ENCODE results near the gene ATP8B4.

The ATP8B4 gene

GRCh38 chr15:50017522-50017921 is 101.5 kb downstream of the ATP8B4 start:
- TF ChIP-seq POLR2A (IDR thresholded peaks at IDR 0.05; ENCODE audit: low read length): no peak
- no peak for DNase-seq

GRCh38 chr15:50016951-50017350 is 102.1 kb downstream of the ATP8B4 start:
- no peak for TF ChIP-seq POLR2A (IDR thresholded peaks at IDR 0.05; ENCODE audit: low read length)
- TF ChIP-seq GATA1 (IDR thresholded peaks at IDR 0.05; ENCODE audit: low read depth, low read length): no peak
- no peak for DNase-seq

DNA sequence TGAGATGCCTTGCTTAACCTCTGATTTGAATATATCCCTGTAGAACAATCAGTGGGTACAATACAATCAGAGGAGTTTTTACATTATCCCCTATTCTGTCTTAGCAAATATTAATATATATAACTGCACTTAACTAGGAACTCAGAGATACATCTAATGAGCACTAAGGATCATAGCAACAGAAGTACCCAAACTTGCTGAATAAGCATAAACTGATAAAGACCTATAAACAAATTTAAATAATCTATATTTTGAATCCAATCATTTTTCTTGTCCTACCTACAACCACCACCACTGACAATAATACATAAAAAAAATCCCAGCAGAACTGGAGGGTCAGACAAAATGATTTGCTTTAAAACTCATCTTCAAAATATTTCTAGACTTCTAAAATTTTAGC is 106.2 kb downstream of the ATP8B4 start:
- no peak for DNase-seq
- TF ChIP-seq GATA1 (IDR thresholded peaks at IDR 0.05; ENCODE audit: low read depth, low read length): no peak
- no peak for TF ChIP-seq POLR2A (IDR thresholded peaks at IDR 0.05; ENCODE audit: low read length)

- no peak for TF ChIP-seq GATA1 (IDR thresholded peaks at IDR 0.05; ENCODE audit: low read depth, low read length)
- no peak for TF ChIP-seq POLR2A (IDR thresholded peaks at IDR 0.05; ENCODE audit: low read length)
- DNase-seq: no peak
These were observed 109.4 kb downstream of the ATP8B4 start for GRCh38 chr15:50009634-50010033.

DNA sequence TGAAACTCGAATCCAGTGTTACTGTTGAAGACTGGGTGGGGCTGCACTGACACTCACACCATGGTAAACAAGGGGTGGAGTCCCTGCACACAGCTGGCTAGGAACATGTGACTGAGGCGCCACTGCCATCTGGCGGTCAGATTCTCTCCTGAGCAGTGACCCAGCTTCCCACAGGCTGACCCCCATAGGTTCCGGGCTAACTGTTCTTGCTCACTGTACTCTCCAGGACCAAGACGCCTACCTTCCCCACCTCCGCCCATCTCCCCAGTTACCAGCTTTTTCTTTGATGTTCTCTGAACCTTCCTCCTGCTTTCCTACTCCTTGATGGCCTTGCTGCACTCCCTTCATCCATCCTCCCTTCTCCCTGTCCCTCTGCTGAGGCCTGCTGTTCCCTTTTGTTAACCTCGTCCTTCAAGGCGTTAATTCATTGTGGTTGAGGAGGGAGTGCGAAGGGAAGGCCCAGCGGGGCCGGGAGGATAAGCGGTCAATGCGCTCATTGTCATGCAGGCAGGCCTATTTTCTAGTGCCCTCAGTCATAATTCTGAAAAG is 115.2 kb downstream of the ATP8B4 start:
- peak; percentile 88 to 93 for DNase-seq
- TF ChIP-seq GATA1 (IDR thresholded peaks at IDR 0.05; ENCODE audit: low read depth, low read length): no peak
- no peak for TF ChIP-seq POLR2A (IDR thresholded peaks at IDR 0.05; ENCODE audit: low read length)

- DNase-seq: no peak
- no peak for TF ChIP-seq GATA1 (IDR thresholded peaks at IDR 0.05; ENCODE audit: low read depth, low read length)
These were observed 127.4 kb downstream of the ATP8B4 start for GRCh38 chr15:49991587-49991986.

GRCh38 chr15:49990835-49991545 is 128.0 kb downstream of the ATP8B4 start:
- TF ChIP-seq GATA1 (IDR thresholded peaks at IDR 0.05; ENCODE audit: low read depth, low read length) (no peak), POLR2A (IDR thresholded peaks at IDR 0.05; ENCODE audit: low read length) (no peak)
- no peak for DNase-seq

DNA sequence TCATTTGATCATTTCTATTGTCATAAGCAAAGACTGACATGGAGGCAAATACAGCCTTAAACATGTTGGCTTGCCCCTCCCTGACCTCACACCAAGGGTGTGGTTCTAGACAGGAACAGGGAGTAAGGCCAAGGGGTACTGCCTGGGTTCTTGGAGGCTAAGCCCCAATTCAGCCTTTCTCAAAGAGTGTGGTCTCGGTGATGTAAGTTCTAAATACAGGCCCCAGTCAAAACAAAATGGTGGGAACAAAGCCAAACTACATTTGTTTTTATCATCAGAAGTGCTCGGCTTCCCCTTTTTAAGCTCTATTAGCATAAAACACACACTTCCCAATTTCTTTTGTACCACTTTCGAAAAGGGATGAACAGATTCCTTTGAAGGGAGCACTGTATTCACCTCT is 129.5 kb downstream of the ATP8B4 start:
- DNase-seq: no peak
- TF ChIP-seq GATA1 (IDR thresholded peaks at IDR 0.05; ENCODE audit: low read depth, low read length): no peak
- TF ChIP-seq POLR2A (IDR thresholded peaks at IDR 0.05; ENCODE audit: low read length): no peak

DNA sequence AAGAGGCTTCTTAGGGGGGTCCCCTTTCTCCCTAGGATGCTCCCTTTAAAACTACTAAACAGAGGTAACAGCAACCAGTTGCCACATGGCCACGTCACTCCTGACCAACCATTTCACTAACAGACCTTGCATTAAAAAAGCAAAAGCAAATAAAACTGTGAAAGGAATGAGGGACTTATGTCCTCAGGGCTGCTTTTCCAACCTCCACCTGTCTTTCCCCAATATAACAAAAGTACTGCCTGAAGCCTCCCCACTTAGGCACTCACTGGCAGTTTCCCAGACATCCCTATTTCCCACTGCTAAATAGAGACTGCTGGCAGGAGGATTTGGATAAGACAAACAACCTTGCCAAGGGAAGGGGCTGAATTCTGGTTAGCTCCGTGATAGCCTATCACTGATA is 130.3 kb downstream of the ATP8B4 start:
- no peak for DNase-seq
- TF ChIP-seq GATA1 (IDR thresholded peaks at IDR 0.05; ENCODE audit: low read depth, low read length) (no peak), POLR2A (IDR thresholded peaks at IDR 0.05; ENCODE audit: low read length) (no peak)

GRCh38 chr15:49987896-49988295 is 131.1 kb downstream of the ATP8B4 start:
- TF ChIP-seq POLR2A (IDR thresholded peaks at IDR 0.05; ENCODE audit: low read length) (no peak), GATA1 (IDR thresholded peaks at IDR 0.05; ENCODE audit: low read depth, low read length) (no peak)

GRCh38 chr15:49987198-49987785 is 131.7 kb downstream of the ATP8B4 start:
- no peak for DNase-seq

More at GRCh38 chr15:49987896-49988295, 131.1 kb downstream of the ATP8B4 start:
- no peak for DNase-seq

DNA sequence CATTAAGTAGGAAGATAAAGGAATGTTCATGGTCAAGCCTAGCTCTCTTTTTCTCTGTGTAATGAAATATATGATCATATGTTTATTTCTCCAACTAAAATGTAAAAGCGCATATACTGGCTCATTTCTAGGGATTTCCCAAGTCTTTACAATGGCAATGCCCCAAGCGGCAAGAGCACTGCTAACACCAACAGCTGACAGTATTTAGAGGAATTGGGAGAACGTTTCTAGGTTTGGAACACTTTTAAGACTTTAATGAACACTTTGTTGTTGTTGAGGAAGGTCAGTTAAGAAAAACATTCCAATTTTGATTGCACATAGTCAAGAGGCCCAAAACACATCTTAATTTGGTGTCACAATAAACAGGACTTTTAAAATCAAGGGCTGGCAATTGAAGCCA is 132.7 kb downstream of the ATP8B4 start:
- DNase-seq: no peak
- TF ChIP-seq GATA1 (IDR thresholded peaks at IDR 0.05; ENCODE audit: low read depth, low read length) (no peak), POLR2A (IDR thresholded peaks at IDR 0.05; ENCODE audit: low read length) (no peak)

More at GRCh38 chr15:49987198-49987785, 131.7 kb downstream of the ATP8B4 start:
- TF ChIP-seq GATA1 (IDR thresholded peaks at IDR 0.05; ENCODE audit: low read depth, low read length) (no peak), POLR2A (IDR thresholded peaks at IDR 0.05; ENCODE audit: low read length) (no peak)

- TF ChIP-seq GATA1 (IDR thresholded peaks at IDR 0.05; ENCODE audit: low read depth, low read length): no peak
- TF ChIP-seq POLR2A (IDR thresholded peaks at IDR 0.05; ENCODE audit: low read length): no peak
- no peak for DNase-seq
These were observed 133.6 kb downstream of the ATP8B4 start for GRCh38 chr15:49985463-49985862.

DNA sequence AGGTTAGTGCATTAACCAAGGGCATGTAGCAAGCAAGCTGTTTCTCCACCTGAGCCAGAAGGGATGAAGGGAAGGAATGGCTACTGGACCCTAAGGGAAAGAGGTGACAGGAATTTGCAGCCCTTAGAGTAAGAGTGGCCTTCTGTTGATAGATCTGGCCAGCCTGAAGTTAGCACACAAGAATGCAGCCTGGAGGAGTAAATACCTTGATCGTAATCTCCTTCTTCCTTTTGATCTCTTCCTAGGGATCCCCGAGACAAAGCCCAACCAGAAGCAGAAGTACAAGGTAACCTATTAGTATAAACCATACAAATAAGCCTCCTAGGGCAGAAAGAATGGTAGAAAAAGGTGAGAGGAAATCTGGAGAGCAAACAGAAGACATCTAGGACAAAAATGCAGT is 134.6 kb downstream of the ATP8B4 start:
- no peak for TF ChIP-seq GATA1 (IDR thresholded peaks at IDR 0.05; ENCODE audit: low read depth, low read length)
- no peak for TF ChIP-seq POLR2A (IDR thresholded peaks at IDR 0.05; ENCODE audit: low read length)
- DNase-seq: no peak

- TF ChIP-seq GATA1 (IDR thresholded peaks at IDR 0.05; ENCODE audit: low read depth, low read length): no peak
- DNase-seq: no peak
These were observed 136.4 kb downstream of the ATP8B4 start for GRCh38 chr15:49982584-49982983.

All from erythroblast (primary cell).